Cardiac fibroblast (primary cell): Measurements from ENCODE around the gene ZSCAN25.

ENCODE experiments used
- DNase-seq, 2 donors: peaks; one replicate each; pipeline versions ENCODE4 v3.0.0 to v3.0.0-alpha.2; 2010; ENCODE audit warnings: low read depth in 2 of 2
- H3K4me3 ChIP-seq, 2 donors: replicated peaks in 1 of 2; 1 replicate in 1 of 2; 2 replicates in 1 of 2; pipeline ENCODE4 v1.5.1; 2011; ENCODE audit warnings: low read depth in 2 of 2, low read length in 2 of 2, mild to moderate bottlenecking in 2 of 2, moderate library complexity in 1 of 2
- TF ChIP-seq, protein P1 (sequence below): IDR thresholded peaks from one replicate; pipeline ENCODE4 v1.5.1; 2011; ENCODE audit warnings: low read depth, mild to moderate bottlenecking, low read length, inconsistent platforms

Gene ZSCAN25

DNA sequence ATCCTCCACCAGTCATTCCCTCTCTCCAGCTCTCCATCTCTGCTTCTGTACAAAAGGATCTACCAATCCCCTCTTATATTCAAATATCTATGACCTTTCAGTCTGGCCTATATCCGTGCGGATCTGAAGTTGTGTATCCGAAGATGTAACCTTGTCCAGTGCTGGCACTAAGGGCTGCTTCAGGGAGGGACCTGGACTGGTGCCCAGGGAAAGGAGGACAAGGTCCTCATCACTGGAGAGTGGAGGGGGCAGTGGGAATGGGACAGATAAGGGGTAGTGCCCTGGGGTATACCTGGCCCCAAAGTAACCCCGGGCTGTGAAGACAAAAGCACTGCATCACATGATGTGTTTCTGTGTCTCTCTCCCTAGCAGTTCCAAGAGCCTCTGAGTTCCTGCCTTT lies 16.9 kb upstream of the ZSCAN25 start:
- TF ChIP-seq, protein P1, sequence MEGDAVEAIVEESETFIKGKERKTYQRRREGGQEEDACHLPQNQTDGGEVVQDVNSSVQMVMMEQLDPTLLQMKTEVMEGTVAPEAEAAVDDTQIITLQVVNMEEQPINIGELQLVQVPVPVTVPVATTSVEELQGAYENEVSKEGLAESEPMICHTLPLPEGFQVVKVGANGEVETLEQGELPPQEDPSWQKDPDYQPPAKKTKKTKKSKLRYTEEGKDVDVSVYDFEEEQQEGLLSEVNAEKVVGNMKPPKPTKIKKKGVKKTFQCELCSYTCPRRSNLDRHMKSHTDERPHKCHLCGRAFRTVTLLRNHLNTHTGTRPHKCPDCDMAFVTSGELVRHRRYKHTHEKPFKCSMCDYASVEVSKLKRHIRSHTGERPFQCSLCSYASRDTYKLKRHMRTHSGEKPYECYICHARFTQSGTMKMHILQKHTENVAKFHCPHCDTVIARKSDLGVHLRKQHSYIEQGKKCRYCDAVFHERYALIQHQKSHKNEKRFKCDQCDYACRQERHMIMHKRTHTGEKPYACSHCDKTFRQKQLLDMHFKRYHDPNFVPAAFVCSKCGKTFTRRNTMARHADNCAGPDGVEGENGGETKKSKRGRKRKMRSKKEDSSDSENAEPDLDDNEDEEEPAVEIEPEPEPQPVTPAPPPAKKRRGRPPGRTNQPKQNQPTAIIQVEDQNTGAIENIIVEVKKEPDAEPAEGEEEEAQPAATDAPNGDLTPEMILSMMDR: no peak
- no peak overlapping the region for H3K4me3 ChIP-seq
- DNase-seq: no peak

DNA sequence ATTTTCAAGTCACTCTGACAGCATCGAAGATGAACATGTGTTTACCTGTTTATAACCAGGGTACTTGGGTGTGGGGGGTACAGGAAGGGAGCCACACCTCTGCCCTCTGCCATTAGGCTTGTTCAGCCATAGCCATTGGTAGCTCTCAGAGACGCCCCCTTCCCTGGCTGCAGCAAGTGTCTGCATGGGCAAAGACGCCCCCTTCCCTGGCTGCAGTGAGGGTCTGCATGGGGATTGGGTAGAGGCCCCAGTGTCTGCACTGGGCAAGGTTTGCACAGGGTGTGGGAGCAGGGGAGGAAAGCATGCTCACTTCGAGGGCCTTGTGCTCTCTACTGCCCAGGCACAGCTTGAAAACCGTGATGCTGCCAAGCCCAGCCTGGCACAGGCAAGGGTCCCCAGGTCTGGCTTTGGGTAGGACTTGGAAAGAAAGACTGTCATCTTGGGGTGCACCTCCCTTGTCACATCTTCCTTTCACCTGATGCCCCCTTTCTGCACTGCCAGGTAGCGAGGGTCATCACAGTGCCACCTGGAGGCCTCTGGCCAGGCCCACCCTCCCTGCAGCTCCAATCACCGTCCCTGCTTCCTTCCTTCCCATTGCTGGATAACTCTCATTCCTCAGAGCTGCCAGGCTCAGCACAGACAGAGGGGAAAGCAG lies 15.0 kb upstream of the ZSCAN25 start:
- H3K4me3 ChIP-seq: no peak overlapping the region
- no peak for DNase-seq
- TF ChIP-seq, protein P1: no peak

DNA sequence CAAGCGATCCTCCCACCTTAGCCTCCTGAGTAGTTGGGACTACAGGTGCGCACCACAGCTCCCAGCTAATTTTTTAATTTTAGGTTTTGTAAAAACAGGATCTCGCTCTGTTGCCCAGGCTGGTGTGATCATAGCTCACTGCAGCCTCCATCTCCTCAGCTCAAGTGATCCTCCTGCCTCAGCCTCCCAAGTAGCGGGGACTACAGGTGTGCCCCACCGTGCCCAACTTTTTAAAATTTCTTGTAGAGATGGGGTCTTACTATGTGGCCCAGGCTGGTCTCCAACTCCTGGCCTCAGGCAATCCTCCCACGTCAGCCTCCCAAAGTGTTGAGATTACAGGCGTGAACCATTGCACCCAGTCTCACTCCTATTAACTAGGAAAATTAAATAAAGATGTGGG lies 11.2 kb upstream of the ZSCAN25 start:
- DNase-seq: no peak
- H3K4me3 ChIP-seq: no peak overlapping the region
- TF ChIP-seq, protein P1: no peak

DNA sequence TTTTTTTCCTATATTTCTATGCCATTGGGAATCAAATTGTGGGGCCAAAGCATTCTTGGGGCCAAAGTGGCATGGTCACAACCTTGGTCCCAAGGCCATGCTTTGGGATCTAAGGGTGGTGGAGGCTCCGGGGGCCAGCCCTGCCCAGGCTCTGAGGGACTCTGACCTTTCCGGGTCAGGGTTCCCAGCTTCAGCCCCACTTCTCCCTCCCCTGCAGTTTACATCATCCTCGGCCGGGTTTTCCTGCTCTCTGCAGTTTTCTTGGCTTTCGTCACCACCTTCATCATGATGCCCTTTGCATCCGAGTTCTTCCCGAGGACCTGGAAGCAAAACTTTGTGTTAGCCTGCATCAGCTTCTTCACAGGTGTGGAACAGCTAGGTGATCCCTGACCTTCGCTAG lies 10.2 kb upstream of the ZSCAN25 start:
- H3K4me3 ChIP-seq: no peak overlapping the region
- DNase-seq: no peak
- TF ChIP-seq, protein P1: no peak

DNA sequence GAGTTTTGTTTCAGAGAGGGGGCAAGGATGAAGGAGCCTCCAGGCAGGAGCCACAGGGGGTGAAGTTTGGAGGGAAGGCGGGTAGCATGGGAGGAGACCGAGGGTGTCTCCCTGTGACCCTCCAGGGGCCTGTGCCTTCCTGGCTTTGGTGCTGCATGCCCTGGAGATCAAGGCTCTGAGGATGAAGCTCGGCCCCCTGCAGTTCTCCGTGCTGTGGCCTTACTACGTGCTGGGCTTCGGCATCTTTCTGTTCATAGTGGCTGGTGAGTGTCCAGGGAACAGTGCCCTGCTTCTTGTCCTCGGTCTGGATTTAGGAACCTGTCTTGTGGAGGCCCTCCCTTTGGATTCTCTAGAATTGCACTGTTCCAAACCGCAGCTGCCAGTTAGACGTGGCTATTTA lies 9.2 kb upstream of the ZSCAN25 start:
- TF ChIP-seq, protein P1: no peak
- no peak for DNase-seq
- H3K4me3 ChIP-seq: no peak overlapping the region

DNA sequence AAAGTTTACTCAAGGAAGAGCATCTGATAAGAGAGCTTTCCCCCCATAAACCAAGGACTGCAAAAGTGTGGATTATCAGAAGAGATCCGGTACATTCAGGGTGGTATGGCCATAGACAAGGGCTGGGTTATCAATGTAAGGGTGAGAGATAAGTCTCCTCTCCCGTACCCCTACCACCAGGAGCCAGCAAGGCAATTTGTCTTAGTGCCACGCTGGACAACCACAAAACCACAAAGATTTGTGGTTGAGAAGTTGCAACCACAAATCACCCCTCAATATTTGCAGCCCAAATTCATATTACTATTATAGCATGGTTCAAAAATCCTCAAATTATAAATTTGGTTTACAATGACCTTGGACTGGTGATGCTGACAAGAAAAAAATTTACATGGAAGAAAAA lies 2.3 kb upstream of the ZSCAN25 start:
- no peak overlapping the region for H3K4me3 ChIP-seq
- DNase-seq: no peak
- TF ChIP-seq, protein P1: no peak

DNA sequence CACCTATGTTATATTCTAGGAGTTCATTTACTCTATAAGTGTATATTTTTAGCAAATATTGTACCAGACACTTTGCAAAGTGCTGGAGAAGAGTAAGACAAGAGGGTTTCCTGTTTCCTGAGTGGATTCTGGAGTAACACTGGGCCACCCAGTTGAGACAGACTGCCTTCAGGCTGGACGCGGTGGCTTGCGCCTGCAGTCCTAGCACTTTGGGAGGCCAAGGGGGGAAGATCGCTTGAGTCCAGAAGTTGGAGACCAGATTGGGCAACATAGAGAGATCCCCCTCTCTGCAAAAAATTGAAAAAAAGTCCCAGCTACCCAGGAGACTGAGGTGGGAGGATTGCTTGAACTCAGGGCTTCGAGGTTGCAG lies 772 bp upstream of the ZSCAN25 start:
- DNase-seq: no peak
- peak overlapping the region; percentile 96 to 97 for H3K4me3 ChIP-seq
- TF ChIP-seq, protein P1: no peak
